GM18858 (cell line): ENCODE measurements around the gene CHIT1.

ENCODE experiments used
- ATAC-seq: cut with Tn5 transposase; IDR thresholded peaks from one replicate; pipeline ENCODE4 v1.9.1; 2021; ENCODE audit not compliant: unreplicated experiment

The CHIT1 gene

DNA sequence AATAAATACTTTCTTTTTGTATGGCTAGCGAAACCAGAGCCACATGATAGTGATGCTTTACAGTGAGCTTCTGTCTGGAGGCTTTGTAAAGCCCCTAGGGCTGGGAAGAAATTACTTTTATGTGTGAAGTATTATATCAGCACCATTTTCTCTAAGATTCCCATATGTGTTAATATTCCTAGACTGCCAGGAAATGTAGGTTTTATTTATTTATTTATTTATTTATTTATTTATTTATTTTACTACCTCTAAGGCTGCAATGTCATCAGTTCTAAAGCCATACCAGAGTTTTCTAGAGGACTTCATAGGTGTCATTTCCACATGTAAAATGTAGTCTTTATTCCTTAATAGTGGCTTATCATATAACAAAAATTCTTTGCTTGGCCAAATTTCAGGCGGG lies 38.5 kb downstream of the CHIT1 start:
- ATAC-seq: no peak

DNA sequence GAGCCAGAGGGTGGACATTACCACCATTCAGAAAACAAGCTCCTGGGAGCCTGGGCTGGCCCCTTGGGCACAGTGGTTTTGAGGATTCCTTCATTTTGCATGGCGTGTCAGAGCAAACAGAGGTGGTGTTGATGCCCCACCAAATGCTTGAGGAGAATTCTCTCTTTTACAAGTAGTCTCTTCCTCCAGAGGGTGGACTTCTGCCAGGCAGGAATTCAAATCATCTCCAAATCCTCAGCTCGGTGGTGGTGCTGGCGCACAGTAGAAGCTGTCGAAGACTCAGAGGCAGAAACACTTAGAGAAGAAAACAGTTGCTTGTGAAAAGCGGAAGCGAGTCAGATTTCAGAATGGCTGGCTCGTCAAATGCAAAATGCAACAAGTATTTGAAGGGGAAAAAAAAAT lies 39.5 kb downstream of the CHIT1 start:
- no peak for ATAC-seq

DNA sequence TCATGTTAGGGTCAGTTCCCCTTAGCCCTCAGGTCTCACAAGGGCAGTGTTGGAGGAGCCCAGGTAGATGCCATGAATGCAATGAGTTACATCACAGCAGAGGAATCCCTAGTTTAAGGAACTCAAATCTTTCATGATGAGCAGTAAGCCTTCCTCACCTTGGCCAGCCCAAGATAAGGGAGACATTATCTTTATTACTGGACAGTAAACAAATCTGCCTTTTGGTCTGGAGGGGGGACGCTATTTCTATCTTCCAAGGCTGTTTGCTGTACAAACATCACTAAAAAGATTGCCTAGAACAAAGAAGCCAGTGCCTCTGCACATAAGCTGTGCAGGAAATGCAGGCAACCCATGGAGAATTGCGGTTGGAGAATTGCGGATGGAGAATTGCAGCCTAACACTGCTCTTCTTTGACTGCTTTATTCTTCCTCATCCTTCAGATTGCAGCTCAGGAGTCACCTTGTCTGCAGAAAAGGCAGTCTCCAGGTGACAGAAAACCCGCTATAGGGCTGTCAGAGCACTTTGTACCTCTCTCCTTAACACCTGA lies 40.7 kb downstream of the CHIT1 start:
- no peak for ATAC-seq

DNA sequence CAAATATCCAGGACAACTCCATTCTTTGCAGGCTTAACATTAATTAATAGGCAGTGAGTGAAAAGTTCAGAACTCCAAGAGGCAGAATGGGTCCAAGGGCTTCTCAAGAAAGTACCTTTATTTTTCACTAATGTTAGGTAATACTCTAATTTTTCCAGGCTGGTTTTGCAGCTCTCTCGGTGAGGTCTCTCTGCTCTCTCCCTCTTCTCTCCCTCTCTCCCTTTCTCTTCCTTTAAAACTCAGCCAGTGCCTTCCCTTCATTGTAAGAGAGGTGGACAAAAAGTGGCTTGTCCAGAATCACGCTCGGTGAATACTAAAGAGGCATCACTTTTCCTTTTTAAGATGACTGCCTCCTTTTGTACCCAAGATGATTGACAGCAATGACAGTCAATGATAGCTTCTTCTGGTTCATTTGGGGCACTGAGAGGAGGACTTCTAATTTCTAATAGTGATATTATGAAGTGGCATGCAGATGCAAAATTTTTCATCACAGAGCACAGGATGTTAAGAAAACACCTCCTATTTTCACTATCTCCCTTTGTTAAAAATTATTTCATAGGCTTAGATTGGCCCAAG lies 41.7 kb downstream of the CHIT1 start:
- ATAC-seq: no peak

DNA sequence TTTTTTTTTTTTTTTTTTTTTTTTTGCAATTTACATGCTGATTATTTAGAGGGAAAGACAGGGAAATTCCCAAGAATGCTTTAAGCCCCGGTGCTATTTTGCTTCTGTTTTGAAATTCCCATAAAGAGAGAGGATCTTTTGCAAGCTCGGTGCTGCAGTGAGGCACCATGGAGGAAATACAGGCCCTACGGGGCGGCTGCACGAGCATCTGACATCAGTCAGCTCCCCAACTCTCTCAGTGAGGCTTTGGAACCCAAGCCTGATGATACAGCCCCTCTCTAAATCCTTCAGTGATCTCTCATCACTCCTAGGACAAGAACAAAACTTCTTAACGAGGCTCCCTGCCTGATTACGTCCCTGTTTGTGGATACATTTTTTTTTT lies 42.2 kb downstream of the CHIT1 start:
- no peak for ATAC-seq

DNA sequence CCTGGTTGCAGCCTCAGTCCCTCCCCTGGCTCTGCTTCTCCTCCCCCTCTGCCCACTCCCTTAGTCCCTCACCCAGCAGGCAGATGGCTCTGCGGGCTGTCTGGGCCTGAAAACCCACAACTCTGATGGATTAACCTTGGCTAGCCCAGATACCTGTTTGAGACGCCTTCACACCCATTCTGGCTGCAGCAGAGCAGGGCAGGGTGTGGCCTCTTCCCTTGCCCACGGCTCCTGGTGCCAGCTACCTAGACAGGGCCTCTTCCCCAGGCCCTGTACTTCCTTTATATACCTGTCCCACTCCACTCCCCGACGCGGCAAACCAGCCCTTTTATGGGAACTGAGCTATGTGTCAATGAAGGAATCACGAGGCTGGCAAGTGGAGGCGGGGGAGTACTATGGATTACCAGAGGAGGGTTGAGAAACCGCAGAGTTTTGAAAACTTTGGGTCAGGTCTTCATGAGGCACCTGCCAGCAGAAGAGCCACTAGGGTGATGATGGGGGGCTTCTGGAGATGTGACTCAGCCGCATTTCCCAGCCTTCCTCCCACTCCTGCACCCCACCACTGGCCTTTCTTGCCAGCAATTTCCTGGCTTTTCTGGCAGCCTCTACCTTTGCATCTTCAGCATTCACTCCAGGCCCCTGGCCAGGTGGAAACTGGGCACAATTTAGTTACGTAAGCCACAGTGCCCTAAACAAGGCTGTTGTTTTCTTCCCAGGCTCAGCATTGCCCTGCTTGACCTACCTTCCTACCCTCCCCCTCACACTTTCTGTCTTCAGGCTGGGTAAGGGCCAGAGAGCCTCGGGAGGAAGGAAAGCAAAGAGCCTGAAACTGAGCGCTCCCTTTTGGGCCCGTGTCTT lies 42.8 kb downstream of the CHIT1 start, which contains the start of gene CHI3L1:
TSS of gene CHI3L1 (minus strand) at position 259 of the 858 bp plus-strand sequence. CDS start at position 178, 81 bp downstream.
- ATAC-seq: no peak

DNA sequence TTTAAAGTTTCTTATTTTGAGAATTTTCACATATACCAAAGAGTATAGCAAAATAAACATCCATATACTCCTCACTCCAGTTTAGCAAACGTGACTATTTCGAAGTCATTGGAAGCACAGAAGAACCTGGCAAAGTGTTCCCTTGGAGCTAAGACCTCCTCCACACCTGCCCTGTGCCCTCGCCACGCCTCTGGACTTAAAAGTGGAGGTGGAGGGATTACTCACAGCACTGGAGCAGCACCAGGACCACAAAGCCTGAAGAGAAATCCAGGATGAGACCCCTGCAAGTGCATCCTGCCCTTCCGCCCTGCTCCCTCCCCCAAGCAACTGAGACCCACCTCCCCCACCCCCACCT lies 43.4 kb downstream of the CHIT1 start:
- no peak for ATAC-seq

DNA sequence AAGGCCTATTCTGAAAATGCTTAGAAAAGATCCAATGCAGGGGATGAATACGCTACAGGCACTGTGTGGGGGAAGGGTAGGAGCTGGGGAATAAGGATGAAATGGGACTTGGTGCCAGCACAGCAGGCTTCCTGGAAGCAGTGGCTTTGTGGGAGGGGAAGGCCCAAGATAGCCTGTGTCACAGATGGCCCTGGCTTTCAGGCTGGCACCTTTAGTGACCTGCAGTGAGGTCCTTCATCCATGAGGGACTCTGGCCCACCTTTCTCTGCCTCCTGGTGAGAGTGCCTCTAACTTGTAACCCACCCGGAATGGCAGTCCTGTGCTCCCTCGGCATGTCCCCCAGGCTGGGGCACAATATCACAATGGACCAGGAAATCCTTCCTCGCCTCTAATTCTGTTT lies 43.9 kb downstream of the CHIT1 start:
- no peak for ATAC-seq

DNA sequence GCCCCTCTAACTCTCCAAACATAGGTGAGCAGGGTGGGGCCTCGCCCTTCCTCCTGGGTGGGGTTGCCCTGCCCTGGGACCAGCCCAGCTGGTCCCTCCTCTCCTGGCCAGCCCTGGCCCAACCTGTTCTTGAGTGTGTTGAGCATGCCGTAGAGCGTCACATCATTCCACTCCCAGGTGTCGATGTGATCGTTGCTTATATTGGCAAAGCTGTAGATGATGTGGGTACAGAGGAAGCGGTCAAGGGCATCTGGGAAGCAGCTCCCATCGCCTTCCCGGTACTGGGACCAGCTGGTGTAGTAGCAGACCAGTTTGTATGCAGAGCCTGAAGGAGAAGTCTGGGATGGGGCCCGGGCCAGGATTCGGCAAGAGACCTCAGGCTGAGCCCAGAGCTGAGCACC lies 44.4 kb downstream of the CHIT1 start:
- ATAC-seq: no peak

DNA sequence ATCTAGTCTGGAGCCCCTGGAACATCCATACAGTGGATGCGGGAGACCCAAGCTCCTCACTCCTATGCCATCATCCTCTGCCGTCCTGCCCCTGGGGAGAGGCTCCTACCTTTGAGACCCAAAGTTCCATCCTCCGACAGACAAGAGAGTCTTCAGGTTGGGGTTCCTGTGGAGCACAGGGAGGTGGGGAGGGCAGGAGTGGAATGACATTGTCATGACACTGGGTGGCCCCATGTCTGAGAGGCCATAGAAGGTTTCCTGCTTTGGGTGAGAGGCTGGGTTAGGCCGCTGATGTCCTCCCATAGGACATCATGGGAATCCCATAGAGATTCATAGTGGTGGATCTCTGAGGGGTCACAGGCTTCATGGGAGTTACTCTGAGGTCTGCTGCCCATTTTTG lies 45.0 kb downstream of the CHIT1 start:
- no peak for ATAC-seq

DNA sequence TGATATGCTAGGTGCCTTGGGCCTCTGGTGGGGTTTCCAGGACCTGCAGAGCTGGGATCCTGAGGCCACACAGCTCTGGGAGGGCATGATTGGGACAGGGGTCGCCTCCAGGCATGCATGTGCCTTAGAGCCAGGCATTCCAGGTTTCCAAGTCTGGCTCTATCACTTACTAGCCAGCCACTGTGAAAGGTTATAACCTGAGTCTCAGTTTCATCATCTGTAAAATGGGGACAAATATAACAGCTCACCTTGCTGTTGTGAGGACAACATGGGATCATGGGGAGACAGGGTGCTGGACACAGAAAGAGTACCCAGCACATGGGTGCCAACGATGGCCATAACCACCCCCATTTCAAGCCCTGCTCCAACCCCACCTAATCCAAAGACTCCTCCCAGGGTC lies 45.6 kb downstream of the CHIT1 start:
- no peak for ATAC-seq

DNA sequence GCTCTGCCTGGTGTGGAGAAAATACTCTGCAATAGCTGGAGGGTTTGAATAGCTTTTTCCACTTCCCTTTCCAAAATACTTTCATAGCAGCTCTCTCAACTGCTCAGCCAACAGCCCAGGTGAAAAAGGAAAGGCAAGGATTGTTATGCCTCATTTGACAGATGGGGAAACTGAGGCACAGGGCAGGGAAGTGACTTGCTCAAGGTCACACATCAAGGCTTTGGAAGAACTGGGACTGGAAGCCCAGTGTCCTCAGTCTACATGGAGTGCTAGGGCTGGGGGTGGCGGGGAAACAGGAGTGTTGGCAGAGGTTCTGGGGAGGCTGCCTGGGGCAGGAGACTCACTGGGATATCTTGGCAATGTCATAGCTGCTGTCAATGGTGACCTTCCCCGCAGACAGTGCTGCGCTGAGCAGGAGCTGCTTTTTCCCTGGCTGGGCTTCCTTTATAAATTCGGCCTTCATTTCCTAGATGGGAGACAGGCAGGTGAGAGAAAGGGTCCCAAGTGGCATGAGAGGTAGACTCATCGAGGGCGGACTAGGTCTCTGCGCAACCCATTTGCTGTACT lies 47.0 kb downstream of the CHIT1 start:
- ATAC-seq: no peak

DNA sequence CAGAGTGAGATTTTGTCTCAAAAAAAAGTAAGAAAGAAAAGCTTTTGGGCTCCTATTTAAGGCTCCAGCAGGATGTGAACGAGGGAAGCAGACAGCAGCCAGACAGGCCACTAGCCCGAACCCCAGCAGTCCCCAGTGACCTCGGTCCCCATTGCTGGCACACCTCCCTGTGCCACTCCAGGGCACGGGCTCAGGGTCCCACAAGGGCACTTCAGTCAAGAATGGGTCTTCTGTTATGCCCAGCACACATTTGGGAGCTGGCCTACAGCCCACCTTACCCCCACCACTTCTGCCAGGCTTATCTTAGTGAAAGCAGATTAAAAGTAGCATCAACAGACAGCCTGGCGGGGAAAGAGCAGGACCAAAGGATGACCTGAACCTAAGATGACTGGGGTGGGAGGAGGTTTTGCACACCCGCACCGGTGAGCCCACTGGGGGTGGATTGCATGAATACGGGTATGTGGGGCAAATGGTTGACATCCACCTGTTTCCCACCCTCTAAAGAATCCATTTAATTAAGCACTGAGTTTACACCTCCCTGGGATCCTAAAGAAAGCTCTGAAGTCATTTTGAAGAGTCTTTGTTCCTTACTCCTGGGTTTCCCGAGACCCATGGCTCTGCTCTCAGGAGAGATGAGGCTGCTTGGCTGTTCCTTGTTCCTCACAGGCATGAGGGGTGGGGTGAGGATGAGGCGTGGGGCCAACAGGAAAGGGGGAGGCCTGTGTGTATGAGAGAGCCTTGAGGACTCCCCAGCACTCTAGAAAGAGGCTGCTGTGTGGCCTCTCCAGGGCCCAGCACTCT lies 47.7 kb downstream of the CHIT1 start:
- no peak for ATAC-seq

DNA sequence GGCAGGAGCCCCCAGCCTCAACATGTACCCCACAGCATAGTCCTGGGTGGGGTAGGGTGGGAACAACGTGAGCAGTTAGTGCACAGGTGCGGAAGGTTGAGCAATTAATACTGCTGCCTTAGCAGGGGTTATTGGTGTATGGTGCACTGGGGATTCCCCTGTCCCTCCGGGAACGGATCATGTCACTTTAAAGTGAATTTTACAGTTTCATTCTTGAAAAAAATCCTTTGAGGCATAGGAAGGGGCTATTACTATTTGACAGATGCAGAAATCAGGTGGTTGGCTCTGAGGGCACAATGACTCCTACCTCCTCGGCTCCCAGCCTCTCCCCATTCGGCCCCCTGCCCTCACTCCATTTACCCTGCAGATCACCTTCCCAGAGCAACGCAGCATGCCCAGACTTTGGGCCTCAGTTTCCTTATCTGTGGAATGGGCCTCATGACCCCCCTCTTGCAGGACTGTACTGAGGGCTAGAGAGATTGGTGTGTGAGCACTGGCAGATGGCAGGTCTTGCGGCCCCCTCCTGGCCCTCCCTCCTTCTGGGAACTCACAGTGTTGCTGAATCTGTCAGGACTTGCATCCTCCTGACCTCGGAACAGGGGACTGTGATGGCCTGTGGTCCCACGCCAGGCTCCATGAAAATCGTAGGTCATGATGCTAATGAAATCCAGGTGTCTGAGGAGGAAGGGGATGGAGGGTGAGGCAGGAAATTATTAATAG lies 48.7 kb downstream of the CHIT1 start:
- ATAC-seq: no peak

DNA sequence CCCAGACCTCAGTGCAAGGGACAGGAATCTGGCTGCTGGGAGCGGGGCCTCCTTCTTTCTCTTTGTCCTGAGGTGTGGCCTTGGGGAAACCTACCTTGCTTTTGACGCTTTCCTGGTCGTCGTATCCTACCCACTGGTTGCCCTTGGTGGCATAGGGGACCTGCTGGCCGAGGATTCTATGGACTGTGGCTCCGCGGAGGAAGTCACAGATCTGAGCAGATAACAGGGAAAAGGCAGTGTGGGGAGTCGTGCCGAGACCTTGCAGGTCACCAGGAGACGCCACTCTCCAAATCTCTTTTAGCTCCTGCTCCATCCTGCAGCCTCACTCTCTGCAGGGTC lies 49.8 kb downstream of the CHIT1 start:
- ATAC-seq: no peak

DNA sequence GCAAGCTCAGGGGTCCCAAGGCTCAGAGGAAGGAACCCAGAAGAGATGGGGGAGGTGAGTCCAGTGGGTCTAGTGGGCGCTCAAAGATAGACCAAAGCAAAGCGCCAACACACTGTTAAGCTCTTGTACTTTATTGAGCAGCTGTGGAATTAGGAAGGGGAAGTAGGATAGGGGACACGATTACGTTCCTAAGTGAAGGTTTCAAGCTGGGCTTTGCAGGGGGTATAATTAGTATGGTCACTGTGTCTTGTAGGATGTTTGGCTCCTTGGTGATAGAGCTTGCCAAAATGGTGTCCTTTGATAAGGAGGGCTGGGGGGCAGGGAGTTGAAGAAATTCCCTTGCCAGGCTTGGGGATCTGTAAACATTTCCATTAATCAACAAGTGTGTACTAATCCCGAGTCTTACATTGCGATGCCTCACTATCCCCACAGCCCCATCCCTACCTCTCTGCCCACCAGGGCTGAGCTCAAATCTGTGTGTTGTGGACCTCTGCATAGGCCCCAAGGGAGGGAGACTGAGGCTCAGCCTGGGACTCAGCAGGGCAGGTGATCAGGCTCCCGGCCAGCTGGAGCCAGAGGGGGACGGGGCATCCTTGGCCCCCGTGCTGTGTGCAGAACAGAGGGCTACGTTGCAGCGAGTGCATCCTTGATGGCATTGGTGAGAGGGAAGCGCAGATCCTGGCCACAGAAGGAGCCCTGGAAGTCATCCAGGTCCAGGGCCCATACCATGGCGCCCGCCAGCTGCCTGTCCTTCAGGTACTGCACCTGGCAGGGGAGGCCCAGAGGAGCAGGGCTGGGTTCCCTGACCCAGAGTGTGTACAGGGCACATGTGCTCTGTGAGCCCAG lies 50.4 kb downstream of the CHIT1 start:
- no peak for ATAC-seq

DNA sequence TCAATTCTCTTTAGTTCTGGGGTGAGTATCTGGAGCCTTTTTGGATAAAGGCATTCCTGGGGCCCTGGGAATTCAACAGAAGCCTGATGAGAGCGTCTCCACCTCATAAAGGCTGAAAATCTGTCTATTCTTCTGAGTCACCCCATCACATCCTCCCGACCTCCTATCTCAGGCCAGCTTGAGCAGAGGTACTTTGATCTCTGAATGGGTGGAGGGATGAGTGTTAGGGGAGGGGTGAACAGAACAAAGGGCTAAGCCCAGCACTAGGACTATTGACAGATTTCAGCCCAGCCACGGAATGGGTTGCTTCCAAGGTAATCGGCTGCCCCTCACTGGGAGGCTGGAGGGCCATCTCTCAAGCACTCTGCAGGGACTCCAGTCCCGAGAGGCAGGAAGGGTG lies 51.4 kb downstream of the CHIT1 start:
- no peak for ATAC-seq

DNA sequence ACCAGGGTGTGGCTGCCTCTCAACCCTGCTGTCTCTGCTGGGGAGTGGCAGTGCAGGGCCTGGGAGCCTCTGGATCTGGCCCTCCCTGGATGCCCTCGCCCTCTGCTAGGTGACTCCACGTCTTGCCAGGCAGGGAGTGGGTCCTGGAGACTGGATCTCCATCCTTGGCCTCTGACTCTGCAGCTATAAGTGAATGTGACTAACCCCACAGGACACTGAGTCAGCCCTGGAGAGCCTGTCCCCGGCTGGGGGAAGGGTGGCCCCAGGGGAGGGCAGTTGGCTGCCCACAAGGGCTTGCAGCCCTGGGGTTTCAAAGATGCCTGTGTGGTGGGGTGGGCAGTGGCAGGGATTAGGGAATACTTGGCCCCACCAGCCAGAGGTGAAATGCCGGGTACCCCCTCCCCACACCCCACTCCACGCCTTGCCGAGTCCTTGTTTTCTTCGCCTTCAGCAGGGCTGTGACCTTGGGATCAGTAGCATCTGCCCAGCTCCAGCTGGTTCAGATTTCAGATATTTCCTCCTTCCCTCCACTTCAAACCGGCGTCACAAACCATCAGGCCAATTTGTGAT lies 51.9 kb downstream of the CHIT1 start:
- no peak for ATAC-seq

DNA sequence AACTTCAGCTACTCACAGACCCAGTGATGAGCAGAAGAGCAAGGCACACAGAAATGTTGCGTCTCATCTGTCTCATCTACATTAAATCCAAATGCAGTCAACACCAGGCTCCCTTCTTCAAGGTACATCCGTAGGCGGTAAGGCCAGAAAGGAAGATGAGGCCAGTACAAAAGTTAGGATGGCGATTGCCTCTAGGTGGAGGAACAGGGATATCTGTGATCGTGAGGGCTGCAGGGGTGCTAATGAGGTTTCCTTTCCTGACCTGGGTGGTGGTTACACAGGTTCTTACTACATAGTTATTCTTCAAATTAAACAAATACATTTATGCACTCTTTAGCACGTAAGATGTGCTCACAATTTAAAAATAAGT lies 52.5 kb downstream of the CHIT1 start:
- no peak for ATAC-seq
